ENCODE results near the gene USP34.
"Not testable (repeated sequence)": the region's sequence is repeated elsewhere in the genome, so short reads cannot be mapped to it uniquely, and the experiment has no call there.

The USP34 gene

DNA sequence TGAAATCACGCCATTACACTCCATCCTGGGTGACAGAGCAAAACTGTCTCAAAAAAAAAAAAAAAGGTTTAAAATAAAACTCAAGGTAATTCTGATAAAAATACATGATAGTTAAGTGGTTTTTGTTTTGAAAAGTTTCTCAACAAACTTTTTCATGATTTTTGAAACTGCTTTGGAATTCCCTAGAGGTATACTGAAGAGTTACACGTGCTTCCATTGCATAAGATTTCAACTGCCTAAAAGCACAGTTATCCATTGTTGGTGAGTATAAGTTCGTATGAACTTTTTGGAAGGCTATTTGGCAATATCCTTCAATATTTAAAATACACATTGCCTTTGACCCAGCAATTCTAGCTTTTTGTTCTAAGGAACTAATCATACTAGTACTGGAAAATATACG is 74.9 kb downstream of the USP34 start:
- no peaks in the 10 kb centered on the region for H3K9me3 ChIP-seq
- peaks cover 3% of the 10 kb centered on the region; the same call in 1 of the 2 replicates for H3K36me3 ChIP-seq (replicated peaks)
- no peak overlapping the region for H3K4me3 ChIP-seq
- DNase-seq (ENCODE audit: low spot score in 2 of 2) = no peak
- no peaks in the 10 kb centered on the region for H3K4me1 ChIP-seq
- in situ Hi-C loops (cut with MboI; ENCODE audit: low sequenced_read_pairs) = no loop called here
- H3K27me3 ChIP-seq (ENCODE audit: low read depth) = no peaks in the 10 kb centered on the region

DNA sequence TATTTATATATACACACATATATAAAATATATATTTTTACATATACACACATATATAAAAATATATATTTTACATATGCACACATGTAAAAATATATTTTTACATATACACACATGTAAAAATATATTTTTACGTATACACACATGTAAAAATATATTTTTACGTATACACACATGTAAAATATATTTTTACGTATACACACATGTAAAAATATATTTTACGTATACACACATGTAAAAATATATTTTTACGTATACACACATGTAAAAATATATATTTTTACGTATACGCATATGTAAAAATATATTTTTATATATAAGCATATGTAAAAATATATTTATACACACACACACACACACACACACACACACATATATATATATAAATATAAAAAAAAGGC is 83.3 kb downstream of the USP34 start:
- H3K27me3 ChIP-seq (ENCODE audit: low read depth); H3K36me3 ChIP-seq (replicated peaks); DNase-seq (ENCODE audit: low spot score in 2 of 2); H3K4me3 ChIP-seq; in situ Hi-C loops (cut with MboI; ENCODE audit: low sequenced_read_pairs); H3K4me1 ChIP-seq; H3K9me3 ChIP-seq: not testable (repeated sequence)

DNA sequence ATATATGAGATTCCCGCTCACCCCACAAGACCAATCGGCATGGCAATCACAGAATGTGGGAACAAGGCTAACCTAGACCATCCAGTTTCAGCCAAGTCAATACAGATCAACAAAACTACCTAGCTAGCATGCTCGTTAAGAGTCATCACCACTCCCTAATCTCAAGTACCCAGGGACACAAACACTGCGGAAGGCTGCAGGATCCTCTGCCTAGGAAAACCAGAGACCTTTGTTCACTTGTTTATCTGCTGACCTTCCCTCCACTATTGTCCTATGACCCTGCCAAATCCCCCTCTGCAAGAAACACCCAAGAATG is 90.0 kb downstream of the USP34 start:
- H3K27me3 ChIP-seq (ENCODE audit: low read depth); in situ Hi-C loops (cut with MboI; ENCODE audit: low sequenced_read_pairs); DNase-seq (ENCODE audit: low spot score in 2 of 2); H3K4me3 ChIP-seq; H3K9me3 ChIP-seq: not testable (repeated sequence)
- Histone ChIP-seq H3K36me3 (replicated peaks) (peaks cover 13% of the 10 kb centered on the region), H3K4me1 (peaks cover 29% of the 10 kb centered on the region)

DNA sequence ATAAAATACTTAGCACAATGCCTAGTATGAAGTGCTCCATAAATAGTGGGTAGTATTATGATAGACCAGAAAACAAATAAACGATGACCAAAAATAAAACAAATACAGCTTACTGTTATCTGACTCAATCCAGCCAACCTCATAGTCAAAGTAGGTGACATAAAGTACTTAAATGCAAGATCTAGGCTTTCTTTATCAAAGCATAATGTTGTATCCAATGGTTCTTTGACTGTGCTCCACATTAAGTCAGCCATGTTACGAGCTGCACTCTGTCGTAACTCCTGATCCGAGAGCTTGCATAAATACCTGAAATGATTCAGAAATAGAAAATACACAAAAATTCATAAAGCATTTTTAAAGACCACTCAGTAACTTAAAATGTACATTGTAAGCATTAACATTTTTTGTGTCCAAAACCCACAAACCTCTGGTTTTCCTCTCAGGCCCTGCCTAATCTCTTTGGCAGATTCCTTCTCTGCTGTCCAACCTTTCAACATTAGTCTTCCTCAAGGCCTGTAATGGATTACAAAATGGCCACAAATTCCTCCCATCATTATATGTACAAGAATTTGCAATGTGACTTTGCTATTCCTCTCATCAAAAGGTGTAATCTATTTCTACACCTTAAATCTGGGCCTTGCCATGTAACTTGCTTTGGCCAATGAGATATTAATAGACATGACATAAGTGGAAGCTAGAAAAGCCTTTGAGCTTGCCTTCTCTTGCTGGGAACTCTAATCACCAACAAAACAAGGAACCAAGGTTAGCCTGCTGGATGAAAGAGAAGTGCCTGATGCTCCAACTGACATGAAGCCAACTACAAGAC is 90.6 kb downstream of the USP34 start:
- peaks cover 13% of the 10 kb centered on the region for H3K36me3 ChIP-seq (replicated peaks)

DNA sequence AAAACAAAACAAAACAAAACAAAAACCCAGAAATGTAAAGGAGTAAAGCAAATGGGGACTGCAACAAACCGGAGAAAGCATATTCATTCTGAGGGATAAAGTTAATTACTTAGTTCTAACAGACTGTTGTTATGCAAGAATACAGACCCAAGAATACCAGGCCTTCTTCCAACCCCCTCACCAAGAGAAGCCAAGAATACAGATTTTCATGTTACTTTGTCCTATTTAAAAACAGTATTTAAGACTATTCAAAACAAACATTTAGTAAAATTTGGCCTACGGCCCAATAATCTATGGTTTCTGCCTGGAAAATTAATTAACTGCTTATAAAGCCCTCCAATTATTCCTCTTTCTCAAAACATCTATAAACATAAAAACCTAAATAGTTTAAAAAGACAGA is 91.4 kb downstream of the USP34 start:
- Histone ChIP-seq H3K9me3 (no peaks in the 10 kb centered on the region), H3K36me3 (replicated peaks) (peaks cover 17% of the 10 kb centered on the region), H3K4me1 (peaks cover 31% of the 10 kb centered on the region), H3K27me3 (ENCODE audit: low read depth) (no peaks in the 10 kb centered on the region), H3K4me3 (no peak overlapping the region)
- DNase-seq (ENCODE audit: low spot score in 2 of 2) = peak in 1 of 2 experiments; percentile 29
- in situ Hi-C loops (cut with MboI; ENCODE audit: low sequenced_read_pairs) = no loop called here

More for the DNA sequence above, 90.6 kb downstream of the USP34 start:
- in situ Hi-C loops (cut with MboI; ENCODE audit: low sequenced_read_pairs) = no loop called here
- Histone ChIP-seq H3K4me1 (peaks cover 31% of the 10 kb centered on the region), H3K4me3 (no peak overlapping the region), H3K27me3 (ENCODE audit: low read depth) (no peaks in the 10 kb centered on the region), H3K9me3 (no peaks in the 10 kb centered on the region)
- DNase-seq (ENCODE audit: low spot score in 2 of 2) = no peak

DNA sequence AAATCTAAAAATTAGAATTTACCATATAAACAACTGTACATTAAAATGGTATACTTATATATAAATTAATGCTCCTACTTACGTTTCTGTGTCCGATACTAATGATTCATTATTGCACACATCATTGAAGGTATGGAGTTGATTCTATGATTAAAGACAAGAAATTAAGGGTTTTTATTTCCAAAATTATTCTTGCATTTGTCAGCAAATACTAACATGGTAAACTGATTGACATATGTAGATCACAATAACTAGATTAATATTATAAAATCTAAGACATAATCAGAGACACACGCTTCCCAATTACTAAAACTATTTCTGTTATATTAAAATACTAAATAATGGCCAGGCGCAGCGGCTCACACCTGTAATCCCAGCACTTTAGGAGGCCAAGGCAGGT is 92.6 kb downstream of the USP34 start:
- H3K36me3 ChIP-seq (replicated peaks) = peaks cover 20% of the 10 kb centered on the region
- no peaks in the 10 kb centered on the region for H3K27me3 ChIP-seq (ENCODE audit: low read depth)
- no peak for DNase-seq (ENCODE audit: low spot score in 2 of 2)
- no peaks in the 10 kb centered on the region for H3K9me3 ChIP-seq
- in situ Hi-C loops (cut with MboI; ENCODE audit: low sequenced_read_pairs) = no loop called here
- H3K4me1 ChIP-seq = peaks cover 40% of the 10 kb centered on the region
- H3K4me3 ChIP-seq = no peak overlapping the region

DNA sequence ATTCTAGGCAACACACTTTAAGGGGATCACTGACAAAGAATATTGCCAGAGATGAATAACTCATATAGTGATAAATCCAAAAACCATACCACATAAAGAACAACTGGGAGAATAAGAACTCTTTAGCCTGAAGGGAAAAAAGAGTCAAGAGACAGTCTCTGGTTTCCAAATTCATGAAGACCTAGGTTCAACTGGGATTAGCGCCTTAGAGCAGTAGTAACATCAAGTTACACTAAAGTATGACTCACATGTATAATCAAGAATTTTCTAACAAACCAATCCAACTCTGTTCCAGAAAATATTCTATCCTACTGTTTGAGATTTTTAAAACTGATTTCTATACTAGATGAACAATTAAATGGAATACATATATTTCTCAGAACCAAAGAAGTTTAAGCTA is 93.8 kb downstream of the USP34 start:
- Histone ChIP-seq H3K36me3 (replicated peaks) (peaks cover 20% of the 10 kb centered on the region; the same call in 1 of the 2 replicates), H3K27me3 (ENCODE audit: low read depth) (no peaks in the 10 kb centered on the region), H3K9me3 (no peaks in the 10 kb centered on the region), H3K4me3 (no peak overlapping the region), H3K4me1 (peaks cover 40% of the 10 kb centered on the region)
- in situ Hi-C loops (cut with MboI; ENCODE audit: low sequenced_read_pairs) = no loop called here
- no peak for DNase-seq (ENCODE audit: low spot score in 2 of 2)

DNA sequence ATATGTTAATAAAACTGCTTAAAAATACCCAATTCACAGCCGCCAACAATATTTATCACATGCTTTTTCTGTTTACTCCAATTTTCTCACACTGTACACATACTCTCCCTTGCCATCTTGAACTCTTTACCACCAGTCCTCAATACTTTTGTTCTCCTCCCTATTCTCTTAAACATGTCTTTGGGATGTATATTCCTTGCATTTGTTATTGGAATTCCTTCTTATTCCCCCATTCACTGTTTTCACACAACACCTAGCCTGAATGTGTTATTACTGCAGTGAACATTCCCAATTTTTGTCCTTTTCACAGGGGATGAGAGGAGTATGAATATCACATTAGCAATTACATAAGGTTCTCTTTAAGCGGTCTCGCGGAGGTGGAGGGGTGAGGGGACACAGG is 94.7 kb downstream of the USP34 start:
- H3K36me3 ChIP-seq (replicated peaks) = peaks cover 20% of the 10 kb centered on the region; the same call in 1 of the 2 replicates
- peaks cover 40% of the 10 kb centered on the region for H3K4me1 ChIP-seq
- H3K9me3 ChIP-seq = no peaks in the 10 kb centered on the region
- peak; percentile 62 to 93 for DNase-seq (ENCODE audit: low spot score in 2 of 2)
- in situ Hi-C loops (cut with MboI; ENCODE audit: low sequenced_read_pairs) = no loop called here
- no peaks in the 10 kb centered on the region for H3K27me3 ChIP-seq (ENCODE audit: low read depth)
- H3K4me3 ChIP-seq = no peak overlapping the region

DNA sequence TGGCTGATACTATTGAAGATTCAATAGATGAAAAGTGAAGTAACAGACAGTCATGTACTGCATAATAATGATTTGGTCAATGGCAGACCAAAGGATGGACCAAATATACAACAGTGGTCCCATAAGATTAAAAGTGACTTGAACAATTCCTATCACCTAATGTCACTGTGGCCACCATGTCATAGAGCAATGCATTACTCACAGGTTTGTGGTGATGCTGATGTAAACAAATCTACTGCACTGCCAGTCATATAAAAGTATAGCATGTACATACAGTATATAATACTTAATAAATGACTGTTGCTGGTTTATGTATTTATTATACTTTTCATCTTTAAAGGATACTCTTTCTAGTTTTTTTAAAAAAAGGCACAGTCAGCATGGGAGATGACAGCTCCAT is 99.9 kb downstream of the USP34 start:
- Histone ChIP-seq H3K27me3 (ENCODE audit: low read depth) (no peaks in the 10 kb centered on the region), H3K9me3 (no peaks in the 10 kb centered on the region), H3K4me1 (peaks cover 24% of the 10 kb centered on the region), H3K36me3 (replicated peaks) (peaks cover 11% of the 10 kb centered on the region; the same call in 1 of the 2 replicates), H3K4me3 (no peak overlapping the region)
- in situ Hi-C loops (cut with MboI; ENCODE audit: low sequenced_read_pairs) = no loop called here
- DNase-seq (ENCODE audit: low spot score in 2 of 2) = no peak

DNA sequence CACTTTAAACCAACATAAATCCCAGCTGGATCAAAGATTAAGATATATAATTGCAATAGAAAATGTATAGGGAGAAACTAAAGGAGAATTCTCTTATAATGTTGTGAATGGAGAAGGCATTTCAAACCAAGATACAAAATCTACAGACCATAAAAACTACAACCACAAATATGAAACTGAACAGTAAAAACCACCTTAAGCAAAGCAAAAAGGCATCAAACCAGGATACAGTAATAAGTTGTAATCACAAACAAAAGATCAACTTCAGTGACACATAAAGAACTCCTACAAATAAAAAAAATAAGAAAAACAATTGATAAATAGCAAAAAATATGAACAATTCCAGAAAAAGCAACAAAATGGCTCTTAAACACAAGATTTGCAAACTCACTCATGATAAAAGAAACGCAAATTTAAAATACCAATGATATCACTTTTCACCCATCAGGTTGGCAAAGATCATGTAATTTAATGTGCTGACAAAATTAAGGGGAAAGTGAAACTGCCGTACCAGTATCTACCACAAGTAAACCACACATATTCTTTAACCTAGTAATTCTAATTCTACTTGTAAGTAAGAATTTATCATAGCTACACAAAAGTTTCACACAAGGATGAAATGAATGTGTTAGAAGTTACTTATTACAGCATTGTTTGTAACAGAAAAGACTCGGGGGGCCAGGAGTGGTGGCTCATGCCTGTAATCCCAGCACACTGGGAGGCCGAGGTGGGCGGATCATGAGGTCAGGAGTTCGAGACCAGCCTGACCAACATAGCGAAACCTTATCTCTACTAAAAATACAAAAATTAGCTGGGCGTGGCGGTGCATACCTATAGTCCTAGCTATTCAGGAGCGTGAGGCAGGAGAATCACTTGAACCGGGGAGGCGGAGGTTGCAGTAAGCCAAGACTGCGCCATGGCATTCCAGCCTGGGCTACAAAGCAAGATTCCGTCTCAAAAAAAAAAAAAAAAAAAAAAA is 101.9 kb downstream of the USP34 start:
- H3K9me3 ChIP-seq = no peaks in the 10 kb centered on the region
- H3K27me3 ChIP-seq (ENCODE audit: low read depth) = no peaks in the 10 kb centered on the region
- no peak for DNase-seq (ENCODE audit: low spot score in 2 of 2)
- H3K36me3 ChIP-seq (replicated peaks) = 0 out of 2 replicates have a peak, but pooled peaks cover 4% of the 10 kb centered on the region
- peaks cover 18% of the 10 kb centered on the region for H3K4me1 ChIP-seq
- no peak overlapping the region for H3K4me3 ChIP-seq
- in situ Hi-C loops (cut with MboI; ENCODE audit: low sequenced_read_pairs) = no loop called here

DNA sequence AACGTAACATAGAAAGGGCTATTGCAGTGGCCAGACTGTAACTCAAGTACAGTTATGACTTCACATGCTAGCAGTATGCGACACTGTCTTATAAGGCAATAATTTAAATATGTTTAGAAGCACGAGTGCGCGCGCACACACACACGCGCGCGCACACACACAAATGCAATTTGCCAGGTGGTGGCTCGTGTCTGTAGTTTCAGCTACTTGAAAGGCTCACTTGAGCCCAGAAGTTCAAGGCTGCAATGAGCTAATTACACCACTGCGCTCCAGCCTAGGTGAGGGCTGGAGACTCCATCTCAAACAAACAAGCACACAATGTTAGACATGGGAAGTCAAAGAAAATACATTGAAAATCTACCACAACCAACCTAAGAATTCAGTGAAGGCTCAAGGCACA is 103.7 kb downstream of the USP34 start:
- Histone ChIP-seq H3K9me3 (no peaks in the 10 kb centered on the region), H3K4me3 (no peak overlapping the region), H3K36me3 (replicated peaks) (0 out of 2 replicates have a peak, but pooled peaks cover 7% of the 10 kb centered on the region), H3K4me1 (peaks cover 5% of the 10 kb centered on the region; the same call in 1 of the 2 replicates), H3K27me3 (ENCODE audit: low read depth) (no peaks in the 10 kb centered on the region)
- in situ Hi-C loops (cut with MboI; ENCODE audit: low sequenced_read_pairs) = no loop called here
- DNase-seq (ENCODE audit: low spot score in 2 of 2) = no peak

DNA sequence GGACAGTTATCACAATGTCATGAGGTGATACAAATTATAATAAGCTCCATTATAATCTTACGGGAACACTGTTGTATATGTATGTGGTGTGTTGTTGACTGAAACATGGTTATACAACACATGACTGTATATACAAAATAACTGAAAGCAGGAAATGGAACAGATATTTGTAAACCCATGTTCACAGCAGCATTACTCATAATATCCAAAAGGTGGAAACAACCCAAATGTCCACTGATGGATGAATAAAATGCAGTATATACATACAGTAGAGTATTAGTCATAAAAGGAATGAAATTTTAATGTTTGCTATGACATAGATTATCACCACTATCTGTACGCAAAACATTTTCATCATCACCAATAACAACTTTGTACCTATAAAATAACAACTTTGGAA is 107.3 kb downstream of the USP34 start:
- Histone ChIP-seq H3K4me3 (no peak overlapping the region), H3K9me3 (no peaks in the 10 kb centered on the region), H3K27me3 (ENCODE audit: low read depth) (no peaks in the 10 kb centered on the region), H3K4me1 (no peaks in the 10 kb centered on the region), H3K36me3 (replicated peaks) (0 out of 2 replicates have a peak, but pooled peaks cover 3% of the 10 kb centered on the region)
- no peak for DNase-seq (ENCODE audit: low spot score in 2 of 2)
- in situ Hi-C loops (cut with MboI; ENCODE audit: low sequenced_read_pairs) = no loop called here

DNA sequence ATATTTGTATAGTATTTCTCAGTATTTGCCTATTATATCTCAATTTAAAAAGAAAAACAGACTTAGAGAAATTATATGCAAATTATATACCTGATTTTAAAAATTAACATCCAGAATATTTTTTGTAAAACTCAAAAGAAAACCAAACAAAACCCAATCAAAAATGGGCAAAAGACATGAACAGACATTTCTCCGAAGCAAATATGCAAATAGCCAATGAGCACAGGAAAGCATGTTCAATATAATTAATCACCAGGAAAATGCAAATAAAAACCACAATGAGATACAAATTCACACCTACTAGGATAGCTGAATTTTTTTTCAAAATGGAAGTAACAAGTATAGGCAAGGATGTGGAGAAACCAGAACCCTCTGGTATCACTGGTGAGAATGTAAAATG is 108.0 kb downstream of the USP34 start:
- DNase-seq (ENCODE audit: low spot score in 2 of 2) = no peak
- Histone ChIP-seq H3K4me3 (no peak overlapping the region), H3K9me3 (no peaks in the 10 kb centered on the region), H3K4me1 (no peaks in the 10 kb centered on the region), H3K36me3 (replicated peaks) (0 out of 2 replicates have a peak, but pooled peaks cover 3% of the 10 kb centered on the region), H3K27me3 (ENCODE audit: low read depth) (no peaks in the 10 kb centered on the region)
- in situ Hi-C loops (cut with MboI; ENCODE audit: low sequenced_read_pairs) = no loop called here

DNA sequence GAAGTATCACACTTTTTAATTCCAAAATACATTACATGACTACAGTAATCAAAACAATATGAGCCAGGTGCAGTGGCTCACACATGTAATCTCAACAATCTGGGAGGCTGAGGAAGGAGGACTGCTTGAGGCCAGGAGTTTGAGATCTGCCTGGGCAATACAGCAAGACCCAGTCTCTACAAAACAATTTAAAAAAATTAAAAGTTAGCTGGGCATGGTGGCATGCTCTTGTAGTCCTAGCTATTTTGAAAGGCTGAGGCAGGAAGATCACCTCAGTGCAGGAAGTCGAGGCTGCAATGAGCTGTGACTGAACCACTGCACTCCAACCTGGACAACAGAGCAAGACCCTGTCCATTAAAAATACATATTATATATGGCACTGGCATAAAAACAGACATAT is 109.8 kb downstream of the USP34 start:
- Histone ChIP-seq H3K27me3 (ENCODE audit: low read depth) (no peaks in the 10 kb centered on the region), H3K4me3 (no peak overlapping the region), H3K36me3 (replicated peaks) (0 out of 2 replicates have a peak, but pooled peaks cover 3% of the 10 kb centered on the region), H3K4me1 (no peaks in the 10 kb centered on the region), H3K9me3 (no peaks in the 10 kb centered on the region)
- in situ Hi-C loops (cut with MboI; ENCODE audit: low sequenced_read_pairs) = no loop called here
- no peak for DNase-seq (ENCODE audit: low spot score in 2 of 2)
